GM21528 (cell line): Measurements from ENCODE around the gene ZNF550.

Experiments used
- ATAC-seq: cut with Tn5 transposase; IDR thresholded peaks from one replicate; pipeline ENCODE4 v1.9.1; 2021; ENCODE audit warnings: mild to moderate bottlenecking, moderate library complexity; ENCODE audit not compliant: unreplicated experiment, low FRiP score

Gene ZNF550

GRCh38 chr19:57559404-57560025 is at the start of gene ZNF550:
Gene ZNF550 (minus strand): TSS chr19:57559863. CDS start chr19:57559682, 181 bp downstream.
- peak; percentile 95 for ATAC-seq

DNA sequence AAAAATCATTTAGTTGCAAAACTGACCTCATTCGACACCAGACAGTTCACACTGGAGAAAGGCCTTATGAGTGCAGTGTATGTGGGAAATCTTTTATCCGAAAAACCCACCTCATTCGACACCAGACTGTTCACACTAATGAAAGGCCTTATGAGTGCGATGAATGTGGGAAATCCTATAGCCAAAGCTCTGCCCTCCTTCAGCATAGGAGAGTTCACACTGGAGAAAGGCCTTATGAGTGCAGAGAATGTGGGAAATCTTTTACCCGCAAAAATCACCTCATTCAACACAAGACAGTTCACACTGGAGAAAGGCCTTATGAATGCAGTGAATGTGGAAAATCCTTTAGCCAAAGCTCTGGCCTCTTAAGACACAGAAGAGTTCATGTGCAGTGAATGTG is 47.3 kb upstream of the ZNF550 start:
- no peak for ATAC-seq

DNA sequence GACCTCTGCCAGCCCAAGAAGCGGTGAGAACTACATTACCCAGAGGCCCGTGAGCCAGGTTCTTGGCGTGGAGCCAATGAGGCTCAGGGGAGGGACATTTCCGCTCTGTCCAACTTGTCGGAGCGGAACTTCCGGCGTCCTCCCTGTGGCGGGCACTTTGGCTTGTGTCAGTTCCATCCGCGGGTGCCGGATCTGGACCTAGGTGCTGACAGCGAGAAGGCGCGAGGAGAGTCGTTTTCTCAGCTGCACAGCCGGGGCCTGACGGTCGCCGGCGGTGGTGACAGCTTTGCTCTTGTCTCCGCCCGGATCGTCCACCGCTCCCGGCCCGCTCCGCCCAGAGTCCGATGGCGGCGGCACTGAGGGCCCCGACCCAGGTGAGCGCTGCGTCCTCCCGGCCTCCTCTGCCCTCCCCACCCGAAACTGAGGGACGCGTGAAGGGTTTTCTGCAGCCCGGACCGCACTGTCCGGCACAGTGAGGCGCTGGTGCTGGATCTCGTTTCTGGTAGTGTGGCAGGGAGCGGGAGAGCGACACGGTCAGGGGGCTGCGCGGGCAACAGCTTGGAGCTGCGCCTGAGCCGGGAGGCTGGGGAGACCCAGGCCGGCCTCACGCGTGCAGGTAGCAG is 40.2 kb upstream of the ZNF550 start, which contains the start of gene ZNF530:
TSS of gene ZNF530 (plus strand) at position 125 of the 623 bp plus-strand sequence. CDS start 4,461 bp downstream, outside the sequence.
- peak; percentile 94 for ATAC-seq

GRCh38 chr19:57599377-57599760 is 39.7 kb upstream of the ZNF550 start:
- ATAC-seq, result peak; percentile 15

- ATAC-seq, result no peak
These were observed 27.9 kb upstream of the ZNF550 start for GRCh38 chr19:57587529-57587928.

GRCh38 chr19:57583521-57584416 is 24.1 kb upstream of the ZNF550 start, which contains the start of gene ZIK1:
Gene ZIK1 (plus strand): TSS chr19:57584145. CDS start chr19:57584357, 212 bp downstream.
- peak; percentile 82 for ATAC-seq

DNA sequence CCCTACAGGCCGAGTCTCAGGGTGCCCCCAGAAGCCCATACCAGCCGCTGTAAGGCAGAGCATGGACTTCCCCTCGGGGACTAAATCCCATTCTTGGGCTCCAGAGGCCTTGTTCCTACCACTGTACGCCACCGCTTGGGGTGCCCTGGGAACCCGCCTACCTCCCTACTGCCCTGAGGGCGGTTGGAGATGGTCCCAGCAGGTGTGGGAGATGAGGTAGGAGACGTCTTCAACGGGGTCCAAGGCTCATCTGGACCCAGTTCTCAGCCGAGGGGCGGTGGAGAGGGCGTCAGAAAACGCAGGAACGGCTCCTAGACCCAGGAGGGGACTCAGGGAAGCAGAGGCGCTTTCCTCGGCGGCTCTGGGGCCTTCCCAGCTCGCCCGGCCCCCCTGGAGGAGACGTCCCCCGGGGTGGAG is 23.4 kb upstream of the ZNF550 start:
- no peak for ATAC-seq

- ATAC-seq, result peak; percentile 82
These were observed 19.0 kb upstream of the ZNF550 start, which contains the start of gene ZNF416 for GRCh38 chr19:57578487-57579205. Gene ZNF416 (minus strand): TSS chr19:57578911. CDS start chr19:57578704, 207 bp downstream.

DNA sequence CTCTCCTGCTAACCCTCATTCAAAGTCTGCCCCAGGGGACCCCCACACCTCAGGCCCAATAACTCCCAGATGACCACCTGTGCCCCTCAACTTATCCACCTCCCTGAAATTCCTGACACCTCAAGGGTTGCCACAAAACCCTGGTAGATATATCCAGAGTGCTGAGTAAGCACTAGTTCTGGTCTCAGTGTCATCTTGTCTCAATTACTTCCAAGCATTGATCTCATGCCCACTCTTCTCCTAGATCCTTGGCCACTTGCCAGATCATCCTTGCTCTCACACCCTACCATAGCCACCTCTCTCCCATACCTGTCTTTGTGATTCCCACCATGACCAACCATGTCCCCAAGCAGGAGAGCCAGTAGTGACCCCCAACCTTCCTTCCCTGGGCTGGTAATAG is 17.0 kb upstream of the ZNF550 start:
- no peak for ATAC-seq

DNA sequence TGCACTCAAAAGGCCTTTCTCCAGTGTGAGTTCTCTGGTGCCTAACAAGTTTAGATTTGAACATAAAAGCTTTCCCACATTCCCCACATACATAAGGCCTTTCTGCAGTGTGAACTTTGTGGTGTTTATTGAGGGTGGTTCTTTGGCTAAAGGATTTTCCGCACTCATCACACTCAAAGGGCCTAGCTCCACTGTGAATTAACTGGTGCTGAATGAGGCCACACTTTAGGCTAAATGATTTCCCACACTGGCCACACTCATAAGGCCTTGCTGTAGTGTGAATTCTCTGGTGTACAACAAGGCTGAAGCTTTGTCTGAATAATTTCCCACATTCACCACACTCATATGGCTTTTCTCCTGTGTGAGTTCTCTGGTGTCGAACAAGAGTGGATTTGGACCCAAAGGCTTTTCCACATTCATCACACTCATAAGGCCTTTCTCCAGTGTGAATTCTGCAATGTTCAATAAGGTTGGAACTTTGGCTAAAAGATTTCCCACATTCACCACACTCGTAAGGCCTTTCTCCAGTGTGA is 12.8 kb upstream of the ZNF550 start:
- ATAC-seq, result no peak

DNA sequence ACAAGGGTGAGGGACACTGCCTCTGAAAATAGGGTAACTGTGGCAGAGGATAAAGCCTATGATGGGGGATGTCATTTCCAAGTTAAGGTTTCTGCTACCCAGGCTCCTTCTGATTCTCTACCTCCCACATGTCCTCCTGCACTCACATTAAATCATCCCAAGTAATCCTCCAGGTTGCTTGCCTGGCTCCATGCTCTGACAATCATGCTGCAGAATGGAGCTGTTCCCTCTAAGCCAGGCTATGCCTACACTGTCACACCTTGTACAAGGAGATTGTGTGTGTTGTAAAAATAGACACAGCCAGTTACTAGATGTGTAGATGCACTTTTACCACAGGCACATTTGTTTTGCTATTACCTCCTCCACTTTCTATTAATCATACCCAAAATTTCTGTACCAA is 11.0 kb upstream of the ZNF550 start:
- ATAC-seq, result no peak

DNA sequence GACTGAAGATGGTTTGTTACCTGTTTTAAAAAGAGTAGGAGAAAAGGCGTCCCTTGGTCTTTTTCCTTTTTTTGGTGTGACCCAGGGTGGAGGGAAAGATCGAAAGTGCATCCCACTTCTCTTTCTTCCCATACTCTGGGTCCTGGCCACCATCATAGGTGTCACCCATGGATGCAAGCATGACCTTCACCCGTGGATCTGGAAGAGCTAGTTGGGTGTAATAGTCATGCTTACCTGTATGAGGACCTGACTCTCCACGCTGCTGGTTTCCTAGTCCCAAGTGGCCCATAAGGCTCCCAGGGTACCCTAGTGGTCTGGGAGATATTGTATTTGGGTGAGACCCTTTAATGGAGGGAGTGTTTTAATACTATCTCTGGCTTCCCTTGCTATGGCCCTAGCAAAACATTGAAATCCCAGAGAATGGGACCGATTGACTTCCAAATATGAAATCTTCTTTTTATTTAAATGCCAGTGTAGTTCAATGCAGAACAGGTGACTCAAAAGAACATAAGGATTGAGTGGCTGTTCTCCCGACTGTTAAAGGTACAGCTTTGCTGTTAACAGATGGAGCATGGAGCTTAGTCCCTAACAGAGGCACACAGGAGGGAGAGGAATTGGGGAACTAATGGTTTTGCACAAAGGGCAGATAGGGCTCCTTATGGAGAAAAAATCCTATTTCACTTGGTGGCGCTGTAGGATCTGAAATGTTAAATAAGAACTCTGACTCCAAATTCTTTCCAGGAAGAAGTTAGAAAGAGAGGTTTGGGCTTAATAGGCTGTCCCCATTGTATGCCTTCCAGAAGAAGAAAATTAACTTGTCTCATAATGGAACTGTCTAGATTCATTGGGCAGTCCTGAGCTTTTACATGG is 7.0 kb upstream of the ZNF550 start:
- ATAC-seq, result no peak

GRCh38 chr19:57563547-57563946 is 3.9 kb upstream of the ZNF550 start:
- ATAC-seq, result no peak

- ATAC-seq, result no peak
These were observed 407 bp upstream of the ZNF550 start for GRCh38 chr19:57560049-57560491.

- ATAC-seq, result no peak
These were observed 657 bp downstream of the ZNF550 start for GRCh38 chr19:57559008-57559403.

GRCh38 chr19:57558525-57558924 is 1.1 kb downstream of the ZNF550 start:
- no peak for ATAC-seq

GRCh38 chr19:57557659-57558058 is 2.0 kb downstream of the ZNF550 start:
- no peak for ATAC-seq

GRCh38 chr19:57552432-57552831 is 7.2 kb downstream of the ZNF550 start:
- ATAC-seq, result no peak

GRCh38 chr19:57546513-57546912 is 13.2 kb downstream of the ZNF550 start:
- no peak for ATAC-seq
